Measurements from ENCODE around the gene SPATA6L.
"Not testable (repeated sequence)": the region's sequence is repeated elsewhere in the genome, so short reads cannot be mapped to it uniquely, and the experiment has no call there.

The SPATA6L gene

DNA sequence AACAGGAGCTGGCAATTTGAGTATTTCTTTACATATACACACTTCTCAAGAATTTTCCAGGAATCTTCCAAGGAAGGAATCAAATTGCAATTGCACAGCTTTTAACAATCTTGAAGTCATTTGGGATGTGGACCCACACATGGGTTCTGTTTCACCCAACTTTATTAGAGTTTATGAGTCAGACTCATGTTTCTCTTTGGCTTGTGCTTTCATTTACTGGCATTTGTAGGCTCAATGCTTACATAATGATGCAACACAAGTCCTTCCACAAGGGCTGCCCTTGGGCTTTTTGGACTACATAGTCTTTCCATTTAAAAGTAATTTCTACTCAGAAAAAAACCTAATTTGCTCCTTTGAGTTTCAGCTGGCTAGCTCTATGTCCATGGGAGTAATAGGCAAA is 8.5 kb upstream of the SPATA6L start:
- no peak for DNase-seq (ENCODE audit: low read depth)

DNA sequence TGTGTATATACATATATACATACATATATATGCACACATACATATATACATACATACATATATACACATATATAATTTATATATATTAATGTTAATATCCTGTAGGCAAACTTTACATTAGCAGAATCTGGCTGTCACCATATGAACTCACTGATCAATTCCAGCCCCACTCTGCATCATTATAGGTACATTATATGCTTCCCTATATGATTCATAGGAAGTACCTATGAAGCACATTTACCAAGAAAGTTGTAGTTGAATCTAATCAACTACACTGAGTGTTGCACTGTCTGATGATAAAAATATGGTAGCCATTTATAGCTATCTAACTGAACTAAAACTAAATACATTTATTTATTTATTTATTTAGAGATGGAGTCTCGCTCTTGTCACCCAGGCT is 5.5 kb upstream of the SPATA6L start:
- no peak for DNase-seq (ENCODE audit: low read depth)

DNA sequence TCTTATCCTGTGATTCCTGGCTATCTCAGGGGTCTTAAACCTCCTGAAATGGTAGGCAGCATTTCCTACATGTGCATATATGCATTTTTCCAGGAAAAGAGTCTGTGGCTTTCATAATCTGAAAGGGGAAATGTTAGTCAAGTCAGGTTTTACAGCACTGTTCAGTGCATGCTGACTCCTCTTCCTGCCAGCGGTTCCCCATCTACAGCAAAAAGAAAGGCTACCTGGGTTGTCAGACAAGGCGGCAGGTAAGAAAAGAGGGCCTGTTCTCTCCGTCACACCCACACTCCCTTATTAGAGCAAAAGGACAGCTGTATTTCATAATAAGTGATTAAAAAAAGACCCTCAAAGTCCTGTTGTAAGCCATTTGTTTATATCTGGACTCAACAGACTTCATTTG is 4.3 kb upstream of the SPATA6L start:
- no peak for DNase-seq (ENCODE audit: low read depth)

DNA sequence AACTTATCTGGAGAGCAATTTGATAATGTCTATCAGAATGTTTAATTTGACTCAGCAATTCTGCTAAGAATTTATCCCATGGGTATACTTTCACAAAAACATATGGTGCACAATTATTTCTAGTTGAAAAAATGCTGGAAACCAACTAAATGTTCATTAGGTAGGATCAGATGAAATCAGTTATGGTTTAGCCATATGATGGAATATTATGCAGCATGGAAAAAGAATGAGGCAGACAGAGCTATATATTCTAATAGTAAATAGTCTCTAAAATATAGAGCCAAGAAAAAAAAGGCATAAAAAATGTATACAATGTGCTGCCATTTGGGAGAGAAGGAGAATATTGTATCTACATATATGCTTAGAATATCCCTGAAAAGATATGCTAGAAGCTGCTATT is 3.6 kb upstream of the SPATA6L start:
- DNase-seq (ENCODE audit: low read depth), result no peak

DNA sequence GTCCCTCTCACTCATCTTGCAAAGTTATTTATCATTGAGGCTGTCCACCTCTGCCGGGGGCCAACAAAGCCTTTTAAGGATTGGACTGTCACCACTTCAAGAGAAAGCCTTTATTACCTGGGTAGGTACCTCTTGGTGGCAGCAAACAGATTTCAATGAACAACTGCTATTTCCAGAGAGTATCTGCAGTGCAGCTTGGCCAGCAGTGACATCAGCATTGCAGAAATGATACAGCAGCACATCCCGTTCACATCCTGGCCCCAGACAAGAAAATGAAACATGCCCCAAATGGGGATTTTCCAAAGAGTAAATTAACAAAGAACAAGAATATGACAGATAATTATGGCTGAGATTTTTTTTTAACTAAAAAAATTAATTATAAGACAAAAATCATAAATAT is 2.3 kb upstream of the SPATA6L start:
- DNase-seq (ENCODE audit: low read depth), result no peak

DNA sequence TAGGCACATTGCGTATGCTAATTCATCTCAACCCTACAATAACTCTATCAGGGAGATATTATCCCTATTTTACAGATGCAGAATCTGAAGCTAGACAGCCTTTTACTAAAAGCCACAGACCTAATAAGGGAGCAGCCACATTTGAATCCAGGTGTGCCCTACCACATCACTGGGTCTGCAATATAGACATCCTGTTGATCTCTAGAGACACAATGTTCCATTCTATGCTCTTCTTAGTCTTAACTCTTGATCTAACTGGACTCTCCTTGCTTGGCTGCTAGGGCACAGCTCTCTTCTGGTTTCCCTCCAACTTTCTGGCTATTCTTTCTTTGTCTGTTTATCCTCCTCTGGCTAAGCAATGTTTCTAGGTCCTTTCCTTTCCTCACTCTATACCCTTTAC is 1.4 kb upstream of the SPATA6L start:
- DNase-seq (ENCODE audit: low read depth), result no peak

DNA sequence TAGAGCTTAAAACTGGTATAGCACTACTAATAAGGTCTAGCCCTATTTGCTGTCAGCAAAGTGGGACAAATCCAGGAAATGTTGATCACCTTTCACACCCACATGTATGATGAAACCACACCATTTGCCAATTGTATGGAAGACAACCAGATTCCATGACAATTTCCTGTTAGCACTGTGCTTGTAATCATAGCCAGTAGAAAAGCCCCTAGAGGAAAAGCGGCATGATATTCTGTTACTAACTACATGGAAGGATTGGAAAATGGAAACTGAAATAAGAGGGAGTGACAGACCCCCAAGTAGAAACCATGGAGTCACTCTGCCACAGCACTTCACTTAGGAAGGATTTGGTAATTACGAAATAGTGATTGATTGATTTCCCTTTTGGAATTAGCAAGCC is 923 bp downstream of the SPATA6L start:
- DNase-seq (ENCODE audit: low read depth), result no peak

DNA sequence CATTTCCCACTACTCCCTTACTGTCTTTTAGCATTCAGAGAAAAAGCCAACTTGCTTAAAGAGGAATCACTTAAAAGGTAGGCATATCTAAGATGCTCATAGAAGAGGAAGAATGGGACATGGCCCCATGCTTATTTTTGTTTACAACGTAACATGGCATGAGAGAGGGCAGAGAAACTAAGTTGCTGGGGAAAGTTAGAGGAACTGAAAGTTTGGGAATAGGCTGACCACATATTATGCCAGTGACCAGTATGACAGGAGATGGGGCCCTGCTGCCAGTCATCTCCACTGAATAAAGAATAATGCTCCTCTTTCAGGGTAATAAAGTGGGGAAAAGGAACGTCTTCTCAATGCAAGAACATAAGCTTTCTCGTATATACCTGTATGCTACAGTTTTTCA is 2.3 kb downstream of the SPATA6L start:
- no peak for DNase-seq (ENCODE audit: low read depth)

DNA sequence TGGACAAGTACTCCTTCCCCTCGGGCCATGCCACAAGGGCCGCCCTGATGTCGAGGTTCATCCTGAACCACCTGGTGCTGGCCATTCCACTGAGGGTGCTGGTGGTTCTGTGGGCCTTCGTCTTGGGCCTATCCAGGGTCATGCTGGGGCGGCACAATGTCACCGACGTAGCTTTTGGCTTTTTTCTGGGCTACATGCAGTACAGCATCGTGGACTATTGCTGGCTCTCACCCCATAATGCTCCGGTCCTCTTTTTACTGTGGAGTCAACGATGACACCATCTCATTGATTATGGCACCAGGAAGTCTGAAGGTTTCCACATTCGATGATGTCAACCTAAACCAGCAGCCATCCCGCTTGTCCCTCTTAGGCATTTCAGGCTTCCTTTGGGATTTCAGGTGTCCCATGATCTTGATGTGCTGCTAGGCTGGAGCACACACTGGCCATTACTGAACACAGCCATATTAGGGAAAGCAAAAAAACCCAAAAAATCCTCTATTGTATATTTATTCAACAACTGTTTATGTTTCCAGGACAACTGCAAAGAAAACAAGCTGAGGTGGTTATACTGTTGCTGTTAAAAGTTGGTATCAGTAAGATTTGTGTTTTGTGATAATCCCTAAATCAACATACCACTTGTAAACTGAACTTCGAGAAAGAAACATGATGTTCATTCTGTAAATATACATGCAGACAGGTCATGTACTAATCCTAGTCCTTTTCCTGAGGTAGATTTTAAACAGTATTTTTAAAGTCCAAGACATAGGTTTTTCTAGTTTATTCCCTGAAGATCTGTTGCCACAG is 3.1 kb downstream of the SPATA6L start:
- DNase-seq (ENCODE audit: low read depth), result no peak

DNA sequence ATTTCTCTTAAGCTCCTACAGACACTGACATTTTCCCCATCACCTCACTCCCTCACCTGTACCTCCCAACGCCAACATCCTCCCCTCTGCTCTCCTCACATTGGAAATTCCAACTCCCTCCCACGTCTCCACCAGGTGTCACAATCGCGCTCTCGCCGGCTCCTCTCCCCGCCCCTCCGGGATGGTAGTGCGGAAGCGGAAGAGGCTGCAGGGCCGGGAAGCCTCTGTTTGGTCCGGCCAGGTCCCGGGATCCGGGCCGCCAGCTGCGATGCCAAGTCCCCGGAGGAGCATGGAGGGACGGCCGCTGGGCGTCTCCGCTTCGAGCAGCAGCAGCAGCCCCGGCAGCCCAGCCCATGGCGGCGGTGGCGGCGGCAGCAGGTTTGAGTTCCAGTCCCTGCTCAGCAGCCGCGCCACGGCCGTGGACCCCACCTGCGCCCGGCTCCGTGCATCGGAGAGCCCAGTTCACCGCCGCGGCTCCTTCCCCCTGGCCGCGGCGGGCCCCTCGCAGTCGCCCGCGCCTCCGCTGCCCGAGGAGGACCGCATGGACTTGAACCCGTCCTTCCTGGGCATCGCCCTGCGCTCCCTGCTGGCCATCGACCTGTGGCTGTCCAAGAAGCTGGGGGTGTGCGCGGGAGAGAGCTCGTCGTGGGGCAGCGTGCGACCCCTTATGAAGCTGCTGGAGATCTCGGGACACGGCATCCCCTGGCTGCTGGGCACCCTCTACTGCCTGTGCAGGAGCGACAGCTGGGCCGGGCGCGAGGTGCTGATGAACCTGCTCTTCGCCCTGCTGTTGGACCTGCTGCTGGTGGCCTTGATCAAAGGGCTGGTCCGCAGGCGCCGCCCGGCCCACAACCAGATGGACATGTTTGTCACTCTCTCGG is 3.9 kb downstream of the SPATA6L start, which contains the start of gene PLPP6:
PLPP6 (plus strand) TSS at position 187 of the 881 bp plus-strand sequence; CDS start at position 269, 82 bp downstream.
- DNase-seq (ENCODE audit: low read depth), result peak; percentile 65

DNA sequence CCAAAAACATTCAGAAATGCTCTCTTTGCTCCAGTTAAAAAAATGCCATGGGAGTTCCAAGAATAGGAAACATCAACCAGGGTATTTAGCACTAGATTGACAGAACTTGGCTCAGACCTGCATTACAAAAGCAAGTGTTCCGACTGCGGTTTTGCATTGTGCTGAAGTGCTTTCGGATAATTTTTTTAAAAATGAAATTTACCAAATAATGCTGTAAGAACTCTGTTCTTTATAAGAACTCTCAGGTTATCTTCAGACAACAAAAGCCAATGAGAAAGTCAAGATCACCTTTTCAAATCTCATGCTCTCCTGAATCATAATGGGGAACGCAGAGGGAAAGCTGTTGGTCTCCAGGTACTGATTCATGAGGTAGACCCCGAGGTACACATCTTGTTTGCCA is 4.7 kb downstream of the SPATA6L start:
- DNase-seq (ENCODE audit: low read depth), result no peak

DNA sequence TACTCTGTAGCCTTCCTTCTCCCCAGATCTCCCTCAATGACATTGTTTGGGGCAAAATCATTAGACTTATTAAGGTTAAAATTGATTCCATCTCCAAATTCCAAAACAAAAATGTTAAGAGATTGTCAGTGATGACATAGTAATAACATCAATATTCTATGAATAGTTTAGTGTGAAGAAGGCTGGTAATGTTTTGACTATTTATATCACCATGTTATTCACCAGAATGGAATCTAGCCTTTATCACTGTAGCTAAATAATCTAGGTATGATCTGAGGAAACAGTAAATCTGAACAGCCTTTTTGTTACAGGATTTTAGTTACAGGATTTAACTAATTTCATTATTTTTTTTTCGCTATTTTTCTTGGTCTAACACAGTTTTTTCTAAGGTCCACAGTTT is 5.1 kb downstream of the SPATA6L start:
- no peak for DNase-seq (ENCODE audit: low read depth)

DNA sequence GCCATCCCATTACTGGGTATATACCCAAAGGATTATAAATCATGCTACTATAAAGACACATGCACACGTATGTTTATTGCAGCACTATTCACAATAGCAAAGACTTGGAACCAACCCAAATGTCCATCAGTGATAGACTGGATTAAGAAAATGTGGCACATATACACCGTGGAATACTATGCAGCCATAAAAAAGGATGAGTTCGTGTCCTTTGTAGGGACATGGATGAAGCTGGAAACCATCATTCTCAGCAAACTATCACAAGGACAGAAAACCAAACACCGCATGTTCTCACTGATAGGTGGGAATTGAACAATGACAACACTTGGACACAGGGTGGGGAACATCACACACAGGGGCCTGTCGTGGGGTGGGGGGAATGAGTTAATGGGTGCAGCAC is 5.6 kb downstream of the SPATA6L start:
- DNase-seq (ENCODE audit: low read depth), result not testable (repeated sequence)

DNA sequence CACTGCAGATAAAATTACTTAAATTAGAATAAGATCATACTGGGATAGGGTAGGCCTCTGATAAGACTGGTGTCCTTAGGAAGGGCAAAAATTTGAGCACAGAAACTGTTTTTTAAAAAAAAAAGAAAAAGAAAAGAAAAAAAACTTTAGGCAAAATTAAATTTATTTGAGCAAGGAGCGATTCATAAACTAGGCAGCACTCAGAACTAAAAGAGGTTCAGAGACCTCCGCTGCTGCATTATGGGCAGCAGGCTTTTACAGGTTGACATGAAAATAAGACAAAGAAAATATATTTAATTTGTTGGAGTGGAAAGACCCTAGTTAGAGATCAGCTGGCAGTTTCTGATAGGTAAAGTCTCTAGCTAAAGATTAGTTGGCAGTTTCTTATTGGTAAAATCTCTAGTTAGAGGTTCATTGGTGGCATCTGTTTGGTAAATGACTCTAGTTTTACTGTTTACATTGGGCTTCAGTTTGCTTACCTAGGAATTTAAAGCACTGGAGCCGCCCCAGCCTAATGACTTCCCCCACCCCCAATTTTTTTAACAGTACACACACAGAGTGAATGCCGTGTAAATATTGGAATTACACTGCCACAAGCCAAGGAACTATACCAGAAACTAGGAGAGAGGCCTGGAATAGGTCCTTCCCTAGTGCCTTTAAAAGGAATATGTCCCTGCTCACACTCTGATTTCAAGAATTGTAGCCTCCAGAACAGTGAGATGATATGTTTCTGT is 8.7 kb downstream of the SPATA6L start:
- no peak for DNase-seq (ENCODE audit: low read depth)

DNA sequence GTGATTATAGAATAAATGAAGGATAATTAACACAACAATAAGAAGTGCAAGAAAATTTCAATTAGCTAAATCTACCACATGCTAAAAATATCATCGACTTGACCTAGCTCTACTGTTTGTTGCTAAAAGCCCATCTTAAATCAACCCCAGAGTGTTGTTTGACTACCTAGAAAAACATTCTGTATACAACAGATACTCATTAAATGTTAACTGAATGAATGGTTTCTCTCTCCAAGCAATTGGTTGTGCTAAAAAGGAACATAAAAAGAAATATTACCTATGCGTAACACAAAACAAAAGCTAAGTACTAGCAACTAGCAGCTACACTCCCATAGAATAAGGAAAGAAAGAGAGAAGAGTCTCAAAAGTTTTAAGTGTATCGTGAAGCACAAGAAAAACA is 9.7 kb downstream of the SPATA6L start:
- DNase-seq (ENCODE audit: low read depth), result no peak

DNA sequence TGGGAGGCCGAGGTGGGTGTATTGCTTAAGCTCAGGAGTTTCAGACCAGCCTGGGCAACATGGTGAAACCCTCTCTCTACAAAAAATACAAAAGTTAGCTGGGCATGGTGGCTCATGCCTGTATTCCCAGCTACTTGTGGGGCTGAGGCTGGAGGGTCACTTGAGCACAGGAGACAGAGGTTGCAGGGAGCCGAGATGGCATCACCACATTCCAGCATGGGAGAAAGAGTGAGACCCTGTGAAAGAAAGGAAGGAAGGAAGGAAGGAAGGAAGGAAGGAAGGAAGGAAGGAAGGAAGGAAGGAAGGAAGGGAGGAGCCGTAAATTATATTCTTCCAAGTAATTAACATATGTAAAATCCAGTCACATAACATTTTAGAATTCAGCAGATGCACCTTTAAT is 10.1 kb downstream of the SPATA6L start:
- not testable (repeated sequence) for DNase-seq (ENCODE audit: low read depth)

DNA sequence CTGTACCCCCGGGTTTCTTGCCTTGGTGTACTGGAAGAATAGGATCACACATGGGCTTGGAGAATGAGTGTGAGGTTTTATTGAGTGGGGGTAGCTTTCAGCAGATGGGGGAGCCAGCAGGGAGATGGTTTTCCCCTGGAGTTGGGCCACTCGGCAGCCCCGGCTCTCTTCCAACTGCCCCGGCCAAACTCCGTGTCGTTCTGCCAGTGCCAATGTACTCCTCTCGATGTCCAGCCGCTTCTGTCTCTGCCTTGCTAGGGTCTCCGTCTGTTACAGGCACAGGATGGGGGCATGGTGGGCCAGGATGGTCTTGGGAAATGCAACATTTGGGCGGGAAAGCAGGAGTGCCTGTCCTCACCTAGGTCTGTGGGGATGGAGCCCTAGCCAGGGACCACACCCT is 11.7 kb downstream of the SPATA6L start:
- no peak for DNase-seq (ENCODE audit: low read depth)

DNA sequence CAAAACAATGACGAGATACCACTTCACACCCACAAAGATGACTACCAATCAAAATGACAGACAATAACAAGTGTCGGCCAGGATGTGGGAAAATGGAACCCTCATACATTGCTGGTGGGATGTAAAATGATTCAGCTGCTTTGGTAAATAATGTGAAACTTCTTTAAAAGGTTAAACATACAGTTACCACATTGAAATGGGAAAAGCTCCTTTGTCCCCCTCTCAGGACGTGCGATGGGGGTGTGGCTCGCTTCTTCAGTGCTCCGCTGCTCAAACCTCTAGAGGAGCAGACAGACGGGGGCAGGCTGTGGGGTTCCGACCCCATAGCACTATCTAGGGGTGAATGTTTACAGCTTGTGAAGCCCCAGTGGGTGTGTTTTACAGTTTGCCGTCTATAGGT is 12.2 kb downstream of the SPATA6L start:
- DNase-seq (ENCODE audit: low read depth), result no peak

DNA sequence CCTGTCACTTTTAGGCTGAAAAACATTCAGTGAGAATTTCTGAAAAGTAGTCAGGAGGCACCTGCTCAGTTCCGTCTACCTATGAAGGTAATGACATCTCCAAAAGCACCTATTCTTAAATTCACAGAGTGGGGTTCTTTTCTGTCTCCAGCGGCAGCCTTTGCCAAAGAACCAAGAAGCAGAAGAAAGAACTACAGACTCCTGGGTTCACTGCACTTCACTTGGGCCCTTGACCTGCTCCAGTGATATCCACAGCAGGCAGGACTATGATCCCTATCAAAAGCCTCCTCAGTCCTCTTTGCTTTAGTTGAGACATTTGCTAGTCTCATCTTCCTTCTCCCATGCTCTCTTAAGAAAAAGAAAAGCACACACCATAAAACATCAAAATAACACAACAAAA is 23.9 kb downstream of the SPATA6L start:
- DNase-seq (ENCODE audit: low read depth), result no peak

DNA sequence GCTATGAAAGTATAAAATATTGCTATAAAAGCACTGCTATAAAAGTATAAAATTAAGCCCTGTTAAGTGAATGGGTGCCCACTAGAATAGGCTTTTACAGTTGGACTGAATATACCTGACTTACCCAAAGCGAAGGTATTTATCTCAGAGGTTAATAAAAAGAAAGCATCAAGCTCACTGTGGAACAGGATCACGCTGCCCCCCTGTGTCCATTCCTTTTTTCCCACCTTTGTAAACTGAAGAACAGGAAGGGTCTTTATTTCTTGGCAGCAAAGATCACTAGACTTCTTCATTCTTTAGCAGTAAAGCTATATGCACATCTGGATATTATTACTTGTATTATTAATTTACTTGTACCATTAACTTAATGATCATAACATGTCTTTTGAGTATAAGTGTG is 26.3 kb downstream of the SPATA6L start:
- no peak for DNase-seq (ENCODE audit: low read depth)

DNA sequence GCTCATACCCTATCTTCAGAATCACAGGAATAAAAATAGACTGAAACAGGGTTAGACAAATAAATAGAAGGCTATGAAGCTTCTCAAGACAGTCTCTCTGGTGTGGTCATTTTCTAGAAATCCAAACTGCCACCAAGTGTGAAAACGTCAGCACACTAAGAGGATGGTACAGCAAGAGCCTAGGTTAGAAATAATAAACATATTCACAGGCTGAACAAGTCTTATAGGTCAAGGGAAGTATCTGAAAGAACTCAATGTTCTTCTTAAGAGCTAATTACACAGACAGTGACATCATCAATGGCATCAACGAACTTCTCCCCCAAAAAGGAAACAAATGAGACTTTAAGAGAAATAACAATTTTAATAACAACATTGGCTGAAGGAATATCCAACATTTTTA is 26.9 kb downstream of the SPATA6L start:
- no peak for DNase-seq (ENCODE audit: low read depth)

DNA sequence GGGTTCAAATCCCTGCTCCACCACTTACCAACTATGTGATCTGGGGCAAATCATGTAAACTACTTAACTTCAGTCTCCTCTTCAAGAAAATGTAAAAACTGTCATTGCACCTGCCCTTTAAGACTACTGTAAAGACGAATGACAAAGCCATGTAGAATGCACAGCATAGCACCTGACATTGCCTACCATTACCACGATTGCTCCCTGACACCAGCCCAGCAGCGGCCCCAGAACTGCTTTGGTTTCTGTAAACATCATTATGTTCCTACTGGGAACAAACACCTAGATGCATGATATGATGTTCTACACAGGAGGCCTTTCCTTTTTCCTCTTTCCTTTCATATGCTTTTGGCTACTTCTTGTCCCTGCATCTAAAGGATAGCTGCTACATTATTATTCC is 27.3 kb downstream of the SPATA6L start:
- DNase-seq (ENCODE audit: low read depth), result no peak

DNA sequence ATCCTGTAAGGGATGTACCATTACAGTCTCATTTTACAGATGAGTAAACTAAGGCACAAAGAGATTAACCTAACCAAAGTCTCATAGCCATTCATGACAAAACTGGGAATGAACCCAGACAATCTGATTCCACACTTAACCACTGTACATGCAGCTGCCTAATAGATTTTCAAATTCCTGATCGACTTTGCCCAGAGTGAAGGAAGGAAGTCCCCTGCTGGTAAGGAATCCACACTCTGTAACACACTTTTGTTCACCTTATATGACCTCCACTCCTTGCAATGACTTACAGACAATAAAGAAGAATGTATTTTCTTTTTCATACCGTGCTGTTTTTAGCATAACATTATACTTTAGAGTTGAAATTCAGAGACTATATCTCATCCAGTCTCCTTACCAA is 35.4 kb downstream of the SPATA6L start:
- DNase-seq (ENCODE audit: low read depth), result no peak

All from activated T-cell treated with anti-CD3 and anti-CD28 coated beads for 48 hours (primary cell).